Raji (cell line): ENCODE measurements around the gene ARHGAP15.

Source experiments
- POLR2A ChIP-seq: IDR thresholded peaks from 2 replicates; pipeline ENCODE4 v1.6.1; 2011; ENCODE audit warnings: low read depth, low read length, control low read depth; ENCODE audit not compliant: insufficient read depth

ARHGAP15 gene

DNA sequence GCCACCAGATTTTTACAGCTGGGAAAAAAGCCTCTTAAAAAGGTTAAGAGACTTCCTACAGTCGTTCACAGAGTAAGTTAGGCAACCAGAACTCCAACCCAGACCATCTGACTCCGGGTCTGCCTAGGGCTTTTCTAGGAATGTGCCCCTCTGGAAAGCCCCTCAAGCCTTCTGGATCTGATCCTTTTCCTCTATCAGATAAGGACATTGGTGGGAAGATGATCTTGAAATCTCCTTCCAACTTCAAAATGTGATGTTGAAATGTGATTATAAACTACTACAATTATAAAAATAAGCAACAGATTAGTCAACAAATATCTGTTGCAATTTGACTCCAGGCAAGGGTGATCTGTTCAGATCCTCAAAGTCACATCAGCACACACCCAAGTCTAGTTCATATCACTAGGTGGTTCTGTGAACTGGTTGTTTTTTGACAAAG lies 270.4 kb downstream of the ARHGAP15 start:
- no peak for TF ChIP-seq POLR2A

DNA sequence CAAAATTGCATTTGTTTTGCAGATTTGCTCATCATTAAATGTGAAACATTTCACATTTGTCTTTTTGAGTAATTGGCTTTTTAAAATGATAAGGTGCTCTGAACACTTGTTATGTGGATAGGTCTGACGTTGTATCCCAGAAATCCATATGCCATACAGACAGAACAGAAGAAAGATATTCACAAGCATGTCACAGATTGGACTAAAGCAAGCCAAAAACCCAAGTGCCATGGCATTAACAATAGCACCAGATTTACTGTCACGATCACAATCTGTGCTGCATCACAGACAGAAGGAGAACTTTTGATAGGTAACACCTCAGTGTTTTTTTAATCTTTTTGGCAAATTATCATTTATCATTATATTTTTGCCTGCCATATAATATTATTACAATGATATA lies 272.6 kb downstream of the ARHGAP15 start:
- no peak for TF ChIP-seq POLR2A

DNA sequence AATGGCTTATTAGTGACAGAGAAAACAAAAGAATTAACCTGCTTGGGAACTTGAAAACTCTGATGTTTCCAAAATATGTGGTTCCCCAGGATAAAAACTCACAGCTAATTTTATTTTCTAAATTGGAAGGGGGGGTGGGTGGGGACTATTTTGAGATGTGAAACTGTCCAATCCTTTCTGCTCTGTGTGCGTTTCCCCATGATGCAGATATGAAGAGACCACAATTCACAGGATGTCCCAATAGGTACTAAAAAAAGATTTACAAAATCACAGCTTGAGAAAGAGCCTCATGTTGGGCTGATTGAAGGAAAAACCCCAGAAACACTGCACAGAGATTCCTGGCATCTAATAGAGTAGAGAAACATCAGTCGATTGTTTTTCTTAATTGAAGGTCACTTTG lies 273.2 kb downstream of the ARHGAP15 start:
- no peak for TF ChIP-seq POLR2A

DNA sequence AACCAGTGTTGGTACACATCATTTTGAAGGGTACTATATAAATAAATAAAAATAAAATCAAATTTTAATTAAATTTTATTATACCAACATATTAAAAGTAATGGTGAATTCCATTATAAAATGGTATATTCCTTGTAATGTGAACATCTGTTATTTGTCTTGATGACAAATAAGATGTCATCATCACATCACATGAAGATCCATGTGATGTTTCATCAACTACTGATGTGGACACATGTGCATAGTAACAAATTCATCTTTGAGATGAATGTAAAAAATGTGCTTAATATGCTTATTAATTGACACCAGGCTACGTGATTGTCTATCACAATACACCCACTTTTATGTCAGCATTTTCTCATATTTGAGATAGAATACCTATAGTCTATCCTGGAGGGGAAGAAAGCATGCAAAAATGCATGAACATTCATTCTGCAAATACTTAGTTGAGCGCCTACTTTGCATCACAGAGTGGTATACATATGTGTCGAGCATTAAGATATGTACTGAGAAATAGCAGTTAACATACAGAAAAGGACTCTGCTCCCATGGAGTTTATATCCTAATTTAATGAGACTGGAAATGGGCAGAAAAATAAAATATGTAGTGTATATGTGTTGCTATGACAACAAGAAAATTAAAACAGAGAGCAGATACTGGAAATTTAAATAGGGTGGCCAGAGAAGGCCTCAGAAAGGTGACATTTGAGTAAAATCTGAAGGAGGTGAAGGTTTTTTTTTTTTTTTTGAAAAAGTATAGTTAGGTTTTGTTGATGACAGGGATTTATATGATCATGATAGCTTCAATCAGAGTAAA lies 281.1 kb downstream of the ARHGAP15 start:
- TF ChIP-seq POLR2A = no peak

DNA sequence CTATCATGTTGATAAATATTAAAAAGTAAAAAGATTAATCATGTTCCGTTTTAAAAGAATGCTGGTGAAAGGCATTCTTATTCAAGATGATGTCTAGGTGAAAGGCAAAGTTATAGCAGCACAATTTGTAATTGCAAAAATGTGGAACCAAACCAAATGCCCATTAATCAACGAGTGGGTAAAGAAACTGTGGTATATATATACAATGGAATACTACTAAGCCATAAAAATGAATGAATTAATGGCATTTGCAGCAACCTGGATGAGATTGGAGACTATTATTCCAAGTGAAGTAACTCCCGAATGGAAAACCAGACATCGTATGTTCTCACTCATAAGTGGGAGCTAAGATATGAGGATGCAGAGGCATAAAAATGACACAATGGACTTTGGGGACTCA lies 286.4 kb downstream of the ARHGAP15 start:
- TF ChIP-seq POLR2A = no peak

DNA sequence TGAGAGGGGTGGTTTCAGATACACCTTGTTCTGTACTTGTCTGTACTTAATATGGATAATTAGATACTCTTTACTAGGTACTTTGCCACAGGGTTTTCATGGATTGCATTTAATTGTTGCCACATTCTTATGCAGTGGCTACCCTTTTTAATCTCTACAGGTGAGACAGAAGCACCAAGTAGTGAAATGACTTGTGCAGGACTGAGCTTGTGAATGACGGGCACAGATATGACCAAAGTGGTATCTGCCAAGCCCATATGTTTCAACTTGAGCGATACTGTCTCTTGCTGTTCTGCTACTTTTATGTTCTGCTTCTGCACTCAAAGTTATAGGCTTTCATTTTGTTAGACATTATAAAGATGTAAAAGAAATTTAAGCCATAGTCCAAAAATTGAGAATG lies 288.2 kb downstream of the ARHGAP15 start:
- no peak for TF ChIP-seq POLR2A

DNA sequence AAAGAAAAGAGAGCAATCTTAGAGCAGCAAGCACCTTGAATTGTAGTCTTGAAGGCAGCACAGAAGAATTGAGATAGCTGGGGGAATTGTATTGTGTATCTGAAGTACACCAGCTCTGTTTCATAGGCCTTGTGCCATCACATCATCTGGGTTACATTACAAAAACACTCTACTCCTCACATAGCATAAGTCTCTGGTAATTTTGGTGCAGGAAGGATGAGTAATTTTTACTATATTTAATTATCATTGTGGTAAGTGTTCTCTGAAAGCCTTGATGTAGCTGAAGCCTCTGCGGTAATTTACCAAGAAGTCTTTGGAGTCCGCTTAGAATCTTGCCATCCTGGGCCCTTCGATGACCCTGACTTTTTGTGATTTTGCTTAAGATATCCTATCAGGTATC lies 291.1 kb downstream of the ARHGAP15 start:
- TF ChIP-seq POLR2A = no peak

DNA sequence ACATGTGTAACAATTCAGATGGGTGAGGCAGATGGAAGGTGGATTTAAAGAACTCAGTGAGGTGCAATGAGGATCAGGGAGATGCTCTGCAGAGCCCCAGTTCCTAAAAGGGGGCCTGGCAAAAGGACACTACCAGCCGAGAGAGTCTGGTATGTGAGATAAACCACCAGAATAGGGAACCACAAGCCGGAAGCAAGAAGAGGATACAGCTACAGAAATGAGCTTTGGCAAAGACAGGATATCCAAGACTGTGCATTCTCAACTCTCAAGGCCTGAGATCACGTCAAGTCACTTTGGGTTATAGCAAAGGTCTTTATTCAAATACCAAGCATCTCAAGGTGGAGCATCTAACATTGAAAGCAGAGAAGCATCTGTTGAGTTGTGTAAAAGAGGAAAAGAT lies 293.5 kb downstream of the ARHGAP15 start:
- TF ChIP-seq POLR2A = no peak

DNA sequence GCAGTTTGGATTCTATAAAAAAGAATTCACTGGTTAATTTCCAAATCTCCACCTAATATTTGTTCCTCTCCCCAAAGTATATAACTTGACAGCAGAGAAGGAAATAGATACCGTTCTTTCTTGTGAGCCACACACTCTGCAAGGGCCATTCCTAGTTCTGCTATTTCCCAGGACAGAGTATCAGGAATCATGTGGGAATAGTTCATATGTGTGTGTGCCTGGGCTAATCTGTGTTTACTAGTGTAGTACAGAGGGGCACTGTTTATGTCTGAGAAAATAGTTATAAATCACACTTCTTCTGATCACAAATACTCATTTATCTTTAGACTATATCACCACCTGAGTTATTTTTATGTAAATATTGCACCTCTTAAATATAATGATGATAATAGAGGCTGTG lies 296.7 kb downstream of the ARHGAP15 start:
- TF ChIP-seq POLR2A = no peak

DNA sequence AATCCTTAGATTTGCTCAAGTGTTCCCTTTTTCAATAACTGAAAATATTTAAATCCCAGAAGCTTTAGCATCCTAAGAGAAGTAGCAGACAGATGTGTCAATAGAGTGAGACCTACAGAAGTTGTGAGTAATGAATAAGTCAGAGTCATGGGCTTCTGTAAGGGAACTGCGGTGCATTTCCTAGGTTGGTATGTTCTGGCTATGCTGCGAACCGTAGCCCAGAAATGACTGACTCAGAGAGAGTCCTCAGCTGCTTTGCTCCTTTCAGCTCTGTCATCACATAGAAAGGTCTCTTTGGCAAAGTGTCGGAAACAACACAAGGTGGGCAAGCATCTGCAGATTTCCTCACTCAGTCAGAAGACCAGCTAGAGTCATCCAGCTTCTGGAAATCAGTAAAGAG lies 297.1 kb downstream of the ARHGAP15 start:
- no peak for TF ChIP-seq POLR2A

DNA sequence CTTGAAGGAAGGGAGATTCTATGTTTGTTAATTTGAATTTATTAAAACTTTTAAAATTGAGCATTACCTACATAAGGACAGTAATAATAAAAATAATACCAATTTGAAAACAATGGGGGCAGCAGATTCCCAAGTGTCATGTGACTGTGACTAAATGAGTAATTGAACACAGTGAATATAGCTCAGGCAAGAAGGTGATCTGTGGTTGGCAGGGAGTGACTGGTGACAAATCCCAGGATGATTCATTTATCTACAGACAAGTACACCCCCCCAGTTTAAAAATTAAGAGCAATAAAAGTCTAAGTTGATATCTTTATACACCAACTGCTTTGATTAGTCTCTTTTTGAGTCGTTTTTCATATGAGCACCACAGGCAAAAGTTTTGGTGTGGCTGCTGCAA lies 299.5 kb downstream of the ARHGAP15 start:
- no peak for TF ChIP-seq POLR2A

DNA sequence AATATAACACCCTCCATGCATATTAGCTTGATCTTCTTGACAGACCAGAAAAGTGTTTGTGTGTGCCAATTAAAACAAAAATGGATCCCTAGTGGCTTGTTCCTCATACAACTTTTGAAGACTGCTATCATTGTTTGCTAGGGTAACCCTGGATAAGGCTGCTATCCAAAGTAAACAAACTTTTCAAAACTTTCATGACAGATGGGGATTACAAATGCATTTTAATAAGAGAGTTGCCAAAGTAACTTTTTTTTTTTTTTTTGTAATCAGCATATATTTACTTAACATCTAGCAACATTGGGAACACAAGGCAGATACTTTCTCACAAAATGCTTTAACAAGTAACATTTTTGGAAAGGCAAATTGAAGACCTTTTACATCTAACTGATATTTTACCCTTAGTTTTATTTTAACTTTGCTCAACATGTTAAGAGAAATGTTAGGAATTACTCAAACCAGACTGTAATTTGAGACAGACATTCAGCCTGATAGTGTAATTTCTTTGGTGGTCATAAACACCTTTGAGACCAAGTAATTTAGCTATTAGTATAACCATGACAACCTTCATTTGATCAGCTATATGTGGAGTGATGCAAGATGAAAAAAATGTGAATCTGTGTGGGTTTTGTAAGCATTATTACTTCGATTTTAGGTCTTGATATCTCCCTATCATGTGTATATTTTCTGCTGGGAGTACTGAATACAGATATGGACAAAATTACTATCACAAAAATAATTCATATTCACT lies 300.9 kb downstream of the ARHGAP15 start:
- no peak for TF ChIP-seq POLR2A

DNA sequence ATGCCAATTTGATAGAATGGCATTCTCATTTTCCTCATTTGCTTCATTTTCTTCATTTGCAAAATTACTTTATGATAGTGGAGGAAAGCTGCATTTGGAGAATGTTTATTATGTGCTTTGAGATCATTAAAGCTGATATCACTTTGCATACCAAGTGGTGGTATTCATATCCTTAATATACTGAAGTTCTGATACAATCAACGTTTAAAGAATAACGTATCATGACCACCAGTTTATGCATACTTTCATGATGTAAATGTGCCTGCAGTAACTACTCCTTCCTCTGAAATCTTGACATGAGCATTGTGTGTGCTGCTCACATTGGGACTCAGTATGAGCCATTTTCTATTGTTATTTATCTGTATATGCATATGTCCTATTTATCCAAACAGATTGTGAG lies 302.1 kb downstream of the ARHGAP15 start:
- TF ChIP-seq POLR2A = no peak

DNA sequence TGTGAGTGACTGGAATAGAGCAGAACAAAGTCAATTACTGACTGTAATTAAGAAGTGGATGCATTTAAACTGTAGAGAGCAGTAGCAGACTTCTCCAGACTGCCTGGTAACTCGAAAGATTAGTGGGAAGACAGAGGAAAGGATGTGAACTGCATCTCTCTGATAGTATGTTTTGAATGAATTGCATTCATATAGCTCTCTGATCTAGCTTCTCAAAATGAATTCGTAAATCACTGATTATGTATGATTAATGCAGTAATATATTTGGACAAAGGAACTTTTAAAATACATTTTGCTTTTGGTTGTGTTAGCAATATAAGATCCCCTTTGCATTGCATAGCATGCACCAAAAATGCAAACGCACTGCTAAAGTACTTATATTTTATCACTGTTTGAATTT lies 304.0 kb downstream of the ARHGAP15 start:
- TF ChIP-seq POLR2A = no peak

DNA sequence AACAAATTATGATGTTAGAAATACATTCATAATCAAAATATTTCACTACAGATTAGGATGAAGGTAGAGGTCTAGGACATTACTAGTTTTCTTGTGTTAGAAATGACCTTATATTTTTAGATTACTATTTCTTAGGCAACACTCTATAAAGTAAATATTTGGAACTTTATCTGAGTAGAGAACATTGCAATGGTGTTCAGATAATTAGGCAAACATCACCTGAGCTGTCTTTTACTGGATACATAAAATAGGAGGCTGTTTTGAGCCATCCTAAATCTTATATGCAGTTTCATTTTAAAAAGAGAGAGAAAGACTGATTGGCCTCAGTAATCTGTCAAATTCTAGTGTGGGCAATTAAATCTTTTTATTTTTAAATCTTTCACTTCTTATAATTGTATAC lies 304.6 kb downstream of the ARHGAP15 start:
- TF ChIP-seq POLR2A = no peak

DNA sequence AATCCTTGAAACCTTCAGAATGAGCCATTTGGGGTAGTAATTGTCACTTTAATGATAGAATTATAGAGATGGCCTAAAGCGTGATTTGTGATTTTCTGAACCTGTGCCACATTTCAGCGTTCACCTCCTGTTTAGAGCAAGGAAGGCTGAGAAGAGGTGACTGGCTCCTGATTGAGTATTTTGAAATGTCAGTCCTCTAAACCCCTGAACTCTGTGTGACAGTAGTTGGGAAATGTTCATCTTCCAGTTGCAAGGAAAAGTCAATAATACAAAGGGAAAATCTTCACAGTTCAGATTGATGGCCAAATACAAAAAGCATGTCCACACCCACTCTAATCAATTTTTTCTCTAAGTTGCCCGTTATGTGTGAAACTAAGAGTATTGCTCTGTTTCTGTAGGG lies 305.2 kb downstream of the ARHGAP15 start:
- TF ChIP-seq POLR2A = no peak
